C4-2B (cell line): ENCODE measurements around the gene ECI2.

Source experiments
- H3K27ac ChIP-seq: fragments of 450-650 bp; 2 replicates; pipeline ENCODE4 v1.5.1; 2017
- CTCF ChIP-seq: fragments of 450-650 bp; conservative IDR thresholded peaks from 2 replicates; pipeline ENCODE4 v1.5.1; 2017; ENCODE audit warnings: mild to moderate bottlenecking
- ZFX ChIP-seq: fragments of 450-650 bp; IDR thresholded peaks from 2 replicates; pipeline ENCODE4 v1.6.1; 2017

Gene ECI2

GRCh38 chr6:4138186-4138585, 2.8 kb upstream of the ECI2 start:
- no peak for TF ChIP-seq CTCF
- TF ChIP-seq ZFX, result no peak
- no peak overlapping the region for H3K27ac ChIP-seq

- TF ChIP-seq ZFX (no peak), CTCF (no peak)
- peak overlapping the region; percentile 97 for H3K27ac ChIP-seq
Observed at GRCh38 chr6:4136354-4136831, 1.0 kb upstream of the ECI2 start.

GRCh38 chr6:4135665-4136353, 434 bp upstream of the ECI2 start:
- TF ChIP-seq ZFX, result no peak
- no peak for TF ChIP-seq CTCF
- peak overlapping the region; percentile 97 for H3K27ac ChIP-seq

GRCh38 chr6:4133941-4134838, 1.2 kb downstream of the ECI2 start:
- peak overlapping the region; percentile 97 for H3K27ac ChIP-seq
- TF ChIP-seq ZFX (no peak), CTCF (no peak)

- peak overlapping the region; percentile 60; the same call in 1 of the 2 replicates for H3K27ac ChIP-seq
- TF ChIP-seq CTCF, result no peak
- no peak for TF ChIP-seq ZFX
Observed at GRCh38 chr6:4130357-4130987, 4.9 kb downstream of the ECI2 start.

GRCh38 chr6:4129446-4129845, 5.9 kb downstream of the ECI2 start:
- TF ChIP-seq ZFX, result no peak

GRCh38 chr6:4128748-4129147, 6.6 kb downstream of the ECI2 start:
- TF ChIP-seq ZFX (no peak), CTCF (no peak)
- H3K27ac ChIP-seq, result peak overlapping the region; percentile 15; the same call in 1 of the 2 replicates

More at GRCh38 chr6:4129446-4129845, 5.9 kb downstream of the ECI2 start:
- H3K27ac ChIP-seq, result peak overlapping the region; percentile 15; the same call in 1 of the 2 replicates
